AG04449 (cell line): ENCODE results near the gene GNG7.
A peak's percentile ranks its signal among the peaks of the same experiment; 100 is the strongest.

ENCODE experiments used
- CTCF ChIA-PET: fragments of 350-600 bp; formaldehyde crosslinking; extraction: SDS; loops from one replicate; lab custom pipeline; 2021; ENCODE audit warnings: antibody characterized with exemption; lab: Yijun Ruan, JAX
- POLR2A ChIA-PET: fragments of 400-600, 350-600 bp; formaldehyde crosslinking; extraction: SDS; loops from one replicate; lab custom pipeline; 2020; ENCODE audit warnings: antibody characterized with exemption, inconsistent platforms; lab: Yijun Ruan, JAX
- DNase-seq: peaks from one replicate; pipeline ENCODE4 v3.0.0-alpha.2; 2010; ENCODE audit warnings: low read depth, low spot score
- H3K4me3 ChIP-seq: 2 replicates; pipeline ENCODE4 v1.5.1; 2011; ENCODE audit warnings: low read depth, mild to moderate bottlenecking, control low read depth, low read length
- TF ChIP-seq, protein P1 (sequence below): IDR thresholded peaks from one replicate; pipeline ENCODE4 v1.5.1; 2011; ENCODE audit warnings: mild to moderate bottlenecking, moderate library complexity, low read length, control low read depth, inconsistent platforms; ENCODE audit not compliant: insufficient read depth; ENCODE audit errors: missing control alignments

The GNG7 gene

DNA sequence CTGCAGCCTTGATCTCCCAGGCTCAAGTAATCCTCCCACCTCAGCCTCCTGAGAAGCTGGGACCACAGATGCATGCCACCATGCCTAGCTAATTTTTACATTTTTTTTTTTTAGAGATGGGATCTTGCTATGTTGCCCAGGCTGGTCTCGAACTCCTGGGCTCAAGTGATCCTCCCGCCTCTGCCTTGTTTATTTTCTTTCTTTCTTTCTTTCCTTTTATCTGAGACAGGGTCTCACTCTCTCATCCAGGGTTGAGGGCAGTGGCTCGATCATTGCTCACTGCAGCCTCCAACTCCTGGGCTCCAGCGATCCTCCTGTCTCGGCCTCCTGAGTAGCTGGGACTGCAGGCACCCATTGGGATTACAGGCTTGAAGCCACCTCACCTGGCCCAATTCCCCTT, 3.8 kb upstream of the GNG7 start:
- ChIA-PET CTCF (no interaction called here), POLR2A (interaction anchor here (1.2 kb wide), 1 partner anchor 11 kb away, joined by 3 read pairs; no protein-coding TSS in a partner anchor)
- no peak for DNase-seq
- TF ChIP-seq, protein P1, sequence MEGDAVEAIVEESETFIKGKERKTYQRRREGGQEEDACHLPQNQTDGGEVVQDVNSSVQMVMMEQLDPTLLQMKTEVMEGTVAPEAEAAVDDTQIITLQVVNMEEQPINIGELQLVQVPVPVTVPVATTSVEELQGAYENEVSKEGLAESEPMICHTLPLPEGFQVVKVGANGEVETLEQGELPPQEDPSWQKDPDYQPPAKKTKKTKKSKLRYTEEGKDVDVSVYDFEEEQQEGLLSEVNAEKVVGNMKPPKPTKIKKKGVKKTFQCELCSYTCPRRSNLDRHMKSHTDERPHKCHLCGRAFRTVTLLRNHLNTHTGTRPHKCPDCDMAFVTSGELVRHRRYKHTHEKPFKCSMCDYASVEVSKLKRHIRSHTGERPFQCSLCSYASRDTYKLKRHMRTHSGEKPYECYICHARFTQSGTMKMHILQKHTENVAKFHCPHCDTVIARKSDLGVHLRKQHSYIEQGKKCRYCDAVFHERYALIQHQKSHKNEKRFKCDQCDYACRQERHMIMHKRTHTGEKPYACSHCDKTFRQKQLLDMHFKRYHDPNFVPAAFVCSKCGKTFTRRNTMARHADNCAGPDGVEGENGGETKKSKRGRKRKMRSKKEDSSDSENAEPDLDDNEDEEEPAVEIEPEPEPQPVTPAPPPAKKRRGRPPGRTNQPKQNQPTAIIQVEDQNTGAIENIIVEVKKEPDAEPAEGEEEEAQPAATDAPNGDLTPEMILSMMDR = no peak
- H3K4me3 ChIP-seq = no peak overlapping the region

GRCh38 chr19:2703691-2704216, 1.3 kb upstream of the GNG7 start:
- ChIA-PET POLR2A (interaction anchor here (0.6 kb wide), 1 partner anchor 213 kb away, joined by 3 read pairs; no protein-coding TSS in a partner anchor), CTCF (interaction anchor here (1.3 kb wide), 1 partner anchor 46 kb away, joined by 4 read pairs; no protein-coding TSS in a partner anchor)
- TF ChIP-seq, protein P1 = no peak
- no peak for DNase-seq
- no peak overlapping the region for H3K4me3 ChIP-seq

- CTCF ChIA-PET = interaction anchor here (1.3 kb wide), 1 partner anchor 47 kb away, joined by 4 read pairs; no protein-coding TSS in a partner anchor
- peak overlapping the region; percentile 40 for H3K4me3 ChIP-seq
- no peak for DNase-seq
- POLR2A ChIA-PET = interaction anchor here (0.6 kb wide), 1 partner anchor 213 kb away, joined by 3 read pairs; no protein-coding TSS in a partner anchor
- TF ChIP-seq, protein P1 = no peak
Observed at GRCh38 chr19:2703077-2703437, 563 bp upstream of the GNG7 start.

DNA sequence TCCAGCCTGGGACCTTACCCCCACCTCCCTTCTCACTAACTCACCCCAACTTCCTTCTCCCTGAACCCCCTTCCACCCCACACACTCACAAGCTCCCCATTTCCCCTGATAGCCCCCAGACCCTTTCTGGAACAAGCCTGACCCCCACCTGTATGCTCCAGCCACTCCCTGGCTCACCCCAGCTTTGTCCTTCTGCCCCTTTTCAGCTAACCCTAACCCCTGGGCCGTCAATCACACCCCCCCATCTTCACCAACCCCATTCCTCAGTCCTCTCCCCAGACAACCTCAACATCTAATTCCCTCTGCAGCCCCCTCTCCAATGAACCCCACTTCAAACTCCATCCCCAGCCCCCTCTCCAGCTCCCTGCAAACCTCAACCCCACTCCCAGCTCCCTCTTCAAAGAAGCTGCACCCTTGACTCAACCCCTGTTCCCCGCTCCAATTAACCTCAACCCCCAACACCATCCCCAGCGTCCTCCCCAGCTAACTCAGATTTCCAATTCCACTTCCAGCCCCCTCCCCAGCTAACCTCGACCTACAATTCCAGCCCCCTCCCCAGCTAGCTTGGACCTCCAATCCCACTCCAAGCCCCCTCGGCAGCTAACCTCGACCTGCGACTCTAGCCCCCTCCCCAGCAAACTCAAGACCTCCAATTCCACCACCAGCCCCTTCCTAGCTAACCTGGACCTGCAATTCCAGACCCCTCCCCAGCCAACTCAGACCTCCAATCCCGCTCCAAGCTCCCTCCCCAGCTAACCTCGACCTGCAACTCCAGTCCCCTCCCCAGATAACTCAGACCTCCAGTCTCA, 929 bp downstream of the GNG7 start:
- ChIA-PET CTCF (interaction anchor here (0.6 to 1.2 kb wide), 2 partner anchors 9 to 53 kb away, joined by 3 read pairs; no protein-coding TSS in a partner anchor), POLR2A (interaction anchor here (0.8 kb wide), 1 partner anchor 226 kb away, joined by 3 read pairs; the partner anchor contains the start of gene GADD45B)
- TF ChIP-seq, protein P1 = no peak
- H3K4me3 ChIP-seq = no peak overlapping the region
- no peak for DNase-seq

DNA sequence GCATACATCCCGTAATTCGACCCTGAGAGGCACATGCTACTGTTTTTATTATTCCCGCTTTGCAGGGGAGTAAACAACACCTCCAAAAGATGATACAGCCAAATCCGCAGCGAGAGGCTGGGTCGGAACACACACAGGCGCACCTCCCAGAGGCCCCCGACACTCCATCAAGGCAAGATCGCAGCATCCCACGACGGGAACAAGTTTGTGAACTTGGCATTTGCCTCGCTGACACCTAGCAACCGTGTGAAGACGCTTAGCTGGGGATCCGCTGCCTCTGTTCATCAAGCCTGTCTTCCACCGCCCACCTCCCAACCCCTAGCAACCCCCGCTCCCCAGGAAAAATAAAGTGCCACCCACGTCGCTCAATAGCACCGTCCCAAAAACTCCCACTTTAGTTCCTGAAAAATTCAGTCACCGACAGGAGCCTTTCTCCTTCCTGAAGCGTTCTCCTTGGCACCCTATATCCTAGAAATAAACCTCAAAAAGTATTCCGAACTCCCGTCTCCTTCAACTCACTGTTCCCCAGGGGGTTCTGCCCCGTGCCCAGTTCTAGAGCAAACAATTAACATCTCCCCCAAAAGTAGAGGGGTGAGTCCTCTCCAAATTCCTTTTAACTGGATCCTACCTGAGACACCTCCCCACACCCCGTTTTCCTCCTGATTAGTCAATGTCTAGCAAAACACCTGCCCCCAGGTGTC, 1.7 kb downstream of the GNG7 start:
- CTCF ChIA-PET = interaction anchor here (1.2 kb wide), 1 partner anchor 52 kb away, joined by 3 read pairs; no protein-coding TSS in a partner anchor
- H3K4me3 ChIP-seq = no peak overlapping the region
- TF ChIP-seq, protein P1 = no peak
- POLR2A ChIA-PET = no interaction called here
- no peak for DNase-seq
